Adipose tissue (tissue), 3 donors: ENCODE data around the gene TASOR2. TPM values are rescaled to one million over a fixed set of nuclear protein-coding genes. Genes with fewer than 3 reads are reported as not detected.

Source experiments
- H3K27ac ChIP-seq: one replicate; pipeline ENCODE4 v1.5.1; 2013; ENCODE audit warnings: low read depth, low read length
- WGBS, 3 donors: extraction: QIAGEN DNeasy Blood & Tissue Kit; methylation state at CpG; one replicate each; pipeline ENCODE4 v1.1.7; 2013; 5-methylcytosine and 5-hydroxymethylcytosine counted together
- polyA plus RNA-seq, 3 donors: library from polyadenylated mRNA; stranded (reverse); fragments of 200-250 nt; gene quantifications; one replicate each; pipeline ENCODE4 v1.2.3, GENCODE V29; 2013
- donor health status: healthy with polysubstance abuse.
- donor health status: Bipolar disorder and iron deficiency.
- donor health status: healthy.

The TASOR2 gene
- polyA plus RNA-seq, 3 donors: 8.0 to 13.9 (median 8.0) TPM

- 93 to 97% (median 95%) methylated on average over 3 of the region's 3 CpGs for WGBS, 3 donors
- no peak overlapping the region for H3K27ac ChIP-seq
Observed at GRCh38 chr10:5719546-5719945, 34.9 kb downstream of the TASOR2 start.

GRCh38 chr10:5720182-5720581, 35.5 kb downstream of the TASOR2 start:
- H3K27ac ChIP-seq: no peak overlapping the region
- 96 to 98% (median 96%) methylated on average over 7 of the region's 7 CpGs for WGBS, 3 donors

- H3K27ac ChIP-seq: no peak overlapping the region
- WGBS, 3 donors: 81 to 87% (median 86%) methylated on average over 2 of the region's 2 CpGs
Observed at GRCh38 chr10:5723692-5724091, 39.1 kb downstream of the TASOR2 start.

- 90 to 98% (median 93%) methylated on average over 4 of the region's 4 CpGs for WGBS, 3 donors
- no peak overlapping the region for H3K27ac ChIP-seq
Observed at GRCh38 chr10:5730766-5731165, 46.1 kb downstream of the TASOR2 start.

GRCh38 chr10:5731559-5731958, 46.9 kb downstream of the TASOR2 start:
- no peak overlapping the region for H3K27ac ChIP-seq
- 60 to 85% (median 78%) methylated on average over 3 of the region's 3 CpGs for WGBS, 3 donors

- H3K27ac ChIP-seq: no peak overlapping the region
- WGBS, 3 donors: 45 to 81% (median 76%) methylated on average over 4 of the region's 4 CpGs
Observed at GRCh38 chr10:5732141-5732540, 47.5 kb downstream of the TASOR2 start.

Other genes starting within 250 kb of the TASOR2 start
- under 1 TPM in 1 of 3 donors, not detected in 2; 0.09 TPM for gene CALML5, start 185.3 kb upstream of the TASOR2 start, polyA plus RNA-seq
- gene CALML3, start 159.9 kb upstream of the TASOR2 start, polyA plus RNA-seq: under 1 TPM; 0.06 to 0.36 (median 0.22) TPM
- gene ASB13, start 18.2 kb upstream of the TASOR2 start, polyA plus RNA-seq: 10 to 100 TPM; 11.9 to 40.9 (median 13.5) TPM
- gene GDI2, start 128.6 kb downstream of the TASOR2 start, polyA plus RNA-seq: 100 to 1,000 TPM; 123 to 141 (median 140) TPM
- 1 to 10 TPM; 3.3 to 4.8 (median 4.6) TPM for gene ANKRD16, start 205.1 kb downstream of the TASOR2 start, polyA plus RNA-seq
- gene FBH1, start 205.4 kb downstream of the TASOR2 start, polyA plus RNA-seq: 10 to 100 TPM; 24.0 to 73.7 (median 46.3) TPM